Measurements from ENCODE around the gene SAP25.
A peak's percentile ranks its signal among the peaks of the same experiment; 100 is the strongest.
"Not testable (repeated sequence)": the region's sequence is repeated elsewhere in the genome, so short reads cannot be mapped to it uniquely, and the experiment has no call there.

The SAP25 gene

GRCh38 chr7:100546129-100546925 is 27.4 kb downstream of the SAP25 start:
- Mint-ChIP-seq H3K9me3 (no peaks in the 10 kb centered on the region), H3K4me3 (peak overlapping the region; percentile 64), H3K27me3 (ENCODE audit: low read depth) (no peaks in the 10 kb centered on the region), H3K36me3 (ENCODE audit: low read depth) (peaks cover 17% of the 10 kb centered on the region), H3K4me1 (ENCODE audit: low read depth) (peaks cover 71% of the 10 kb centered on the region), H3K27ac (peak overlapping the region; percentile 93)

- Mint-ChIP-seq H3K9me3 (no peaks in the 10 kb centered on the region), H3K4me1 (ENCODE audit: low read depth) (peaks cover 74% of the 10 kb centered on the region)
These were observed 28.2 kb downstream of the SAP25 start for GRCh38 chr7:100545360-100546128.

GRCh38 chr7:100544967-100545359 is 28.7 kb downstream of the SAP25 start:
- Mint-ChIP-seq H3K4me3 (peak overlapping the region; percentile 64), H3K27me3 (ENCODE audit: low read depth) (no peaks in the 10 kb centered on the region), H3K4me1 (ENCODE audit: low read depth) (peaks cover 74% of the 10 kb centered on the region), H3K27ac (peak overlapping the region; percentile 93), H3K9me3 (no peaks in the 10 kb centered on the region), H3K36me3 (ENCODE audit: low read depth) (peaks cover 16% of the 10 kb centered on the region)

More at GRCh38 chr7:100545360-100546128, 28.2 kb downstream of the SAP25 start:
- Mint-ChIP-seq H3K27me3 (ENCODE audit: low read depth) (no peaks in the 10 kb centered on the region), H3K4me3 (peak overlapping the region; percentile 64), H3K27ac (peak overlapping the region; percentile 93), H3K36me3 (ENCODE audit: low read depth) (peaks cover 19% of the 10 kb centered on the region)

GRCh38 chr7:100544386-100544785 is 29.3 kb downstream of the SAP25 start:
- H3K27me3 Mint-ChIP-seq (ENCODE audit: low read depth) = no peaks in the 10 kb centered on the region

GRCh38 chr7:100543586-100543985 is 30.1 kb downstream of the SAP25 start:
- Mint-ChIP-seq H3K4me3 (peak overlapping the region; percentile 64), H3K27me3 (ENCODE audit: low read depth) (no peaks in the 10 kb centered on the region), H3K36me3 (ENCODE audit: low read depth) (peaks cover 14% of the 10 kb centered on the region), H3K4me1 (ENCODE audit: low read depth) (peaks cover 78% of the 10 kb centered on the region), H3K27ac (peak overlapping the region; percentile 93), H3K9me3 (no peaks in the 10 kb centered on the region)

More at GRCh38 chr7:100544386-100544785, 29.3 kb downstream of the SAP25 start:
- Mint-ChIP-seq H3K27ac (peak overlapping the region; percentile 93), H3K36me3 (ENCODE audit: low read depth) (peaks cover 16% of the 10 kb centered on the region), H3K4me1 (ENCODE audit: low read depth) (peaks cover 78% of the 10 kb centered on the region), H3K4me3 (peak overlapping the region; percentile 64), H3K9me3 (no peaks in the 10 kb centered on the region)

GRCh38 chr7:100541309-100541708 is 32.4 kb downstream of the SAP25 start:
- not testable (repeated sequence) for H3K36me3 Mint-ChIP-seq (ENCODE audit: low read depth); H3K27me3 Mint-ChIP-seq (ENCODE audit: low read depth); H3K9me3 Mint-ChIP-seq
- peak overlapping the region; percentile 17 for H3K4me3 Mint-ChIP-seq
- H3K4me1 Mint-ChIP-seq (ENCODE audit: low read depth) = peaks cover 63% of the 10 kb centered on the region
- H3K27ac Mint-ChIP-seq = peak overlapping the region; percentile 11

GRCh38 chr7:100540073-100540723 is 33.5 kb downstream of the SAP25 start:
- Mint-ChIP-seq H3K27me3 (ENCODE audit: low read depth) (no peaks in the 10 kb centered on the region), H3K9me3 (no peaks in the 10 kb centered on the region), H3K4me3 (peak overlapping the region; percentile 98), H3K36me3 (ENCODE audit: low read depth) (peaks cover 9% of the 10 kb centered on the region), H3K27ac (peak overlapping the region; percentile 62), H3K4me1 (ENCODE audit: low read depth) (peaks cover 52% of the 10 kb centered on the region)

GRCh38 chr7:100539436-100540006 is 34.2 kb downstream of the SAP25 start:
- Mint-ChIP-seq H3K4me1 (ENCODE audit: low read depth) (peaks cover 45% of the 10 kb centered on the region), H3K27me3 (ENCODE audit: low read depth) (no peaks in the 10 kb centered on the region), H3K27ac (peak overlapping the region; percentile 62), H3K9me3 (no peaks in the 10 kb centered on the region), H3K36me3 (ENCODE audit: low read depth) (peaks cover 9% of the 10 kb centered on the region), H3K4me3 (peak overlapping the region; percentile 98)

GRCh38 chr7:100538654-100539435 is 34.9 kb downstream of the SAP25 start, which contains the start of gene AGFG2:
AGFG2 (plus strand) TSS chr7:100539203; CDS start chr7:100539347, 144 bp downstream.
- peaks cover 38% of the 10 kb centered on the region for H3K4me1 Mint-ChIP-seq (ENCODE audit: low read depth)
- H3K4me3 Mint-ChIP-seq = peak within 1 kb of the TSS; percentile 98
- peak within 1 kb of the TSS; percentile 71 for H3K27ac Mint-ChIP-seq
- peaks cover 9% of the 10 kb centered on the region for H3K36me3 Mint-ChIP-seq (ENCODE audit: low read depth)
- H3K27me3 Mint-ChIP-seq (ENCODE audit: low read depth) = no peaks in the 10 kb centered on the region
- H3K9me3 Mint-ChIP-seq = no peaks in the 10 kb centered on the region

- H3K4me3 Mint-ChIP-seq = peak overlapping the region; percentile 98
These were observed 35.4 kb downstream of the SAP25 start for GRCh38 chr7:100538348-100538653.

GRCh38 chr7:100536695-100537094 is 37.0 kb downstream of the SAP25 start:
- H3K27ac Mint-ChIP-seq = not testable (repeated sequence)
- H3K4me1 Mint-ChIP-seq (ENCODE audit: low read depth) = peaks cover 24% of the 10 kb centered on the region

More at GRCh38 chr7:100538348-100538653, 35.4 kb downstream of the SAP25 start:
- Mint-ChIP-seq H3K36me3 (ENCODE audit: low read depth) (peaks cover 6% of the 10 kb centered on the region), H3K27ac (peak overlapping the region; percentile 71), H3K4me1 (ENCODE audit: low read depth) (peaks cover 33% of the 10 kb centered on the region), H3K9me3 (no peaks in the 10 kb centered on the region), H3K27me3 (ENCODE audit: low read depth) (no peaks in the 10 kb centered on the region)

GRCh38 chr7:100535982-100536381 is 37.7 kb downstream of the SAP25 start:
- H3K27ac Mint-ChIP-seq; H3K4me3 Mint-ChIP-seq; H3K36me3 Mint-ChIP-seq (ENCODE audit: low read depth); H3K27me3 Mint-ChIP-seq (ENCODE audit: low read depth); H3K9me3 Mint-ChIP-seq: not testable (repeated sequence)
- peaks cover 18% of the 10 kb centered on the region for H3K4me1 Mint-ChIP-seq (ENCODE audit: low read depth)

More at GRCh38 chr7:100536695-100537094, 37.0 kb downstream of the SAP25 start:
- not testable (repeated sequence) for H3K27me3 Mint-ChIP-seq (ENCODE audit: low read depth); H3K36me3 Mint-ChIP-seq (ENCODE audit: low read depth); H3K4me3 Mint-ChIP-seq; H3K9me3 Mint-ChIP-seq

GRCh38 chr7:100532165-100533022 is 41.3 kb downstream of the SAP25 start:
- peaks cover 4% of the 10 kb centered on the region for H3K4me1 Mint-ChIP-seq (ENCODE audit: low read depth)
- no peaks in the 10 kb centered on the region for H3K36me3 Mint-ChIP-seq (ENCODE audit: low read depth)
- no peaks in the 10 kb centered on the region for H3K9me3 Mint-ChIP-seq
- H3K4me3 Mint-ChIP-seq = no peak overlapping the region
- no peak overlapping the region for H3K27ac Mint-ChIP-seq
- no peaks in the 10 kb centered on the region for H3K27me3 Mint-ChIP-seq (ENCODE audit: low read depth)

Data from T-helper 1 cell treated with Interleukin-12 subunit alpha and Interleukin-12 subunit beta and Interleukin-4 antibody, amounts not matched to agents 30 μg/mL and 1 μg/mL, for 36 hours (primary cell).